Gastroesophageal sphincter (tissue), 4 donors: ENCODE measurements around the gene EPO. TPM values are rescaled to one million over a fixed set of nuclear protein-coding genes. Genes with fewer than 3 reads are reported as not detected.

Experiments used
- ATAC-seq: fragments of 150-250 bp; one replicate; pipeline ENCODE4 v1.9.1; 2016; ENCODE audit warnings: mild to moderate bottlenecking, moderate library complexity
- H3K27ac ChIP-seq, 4 donors: fragments of 200-600 bp; sonication (generic) in 3 of 4; 1 replicate in 3 of 4; 2 replicates in 1 of 4; pipeline ENCODE4 v1.5.1; 2016 to 2019
- H3K27me3 ChIP-seq: fragments of 200-600 bp; sonication (generic); one replicate; pipeline ENCODE4 v1.5.1; 2019
- H3K36me3 ChIP-seq, 2 donors: fragments of 200-600 bp; sonication (generic); one replicate each; pipeline ENCODE4 v1.5.1; 2019; ENCODE audit warnings: control low read depth in 1 of 2
- H3K4me1 ChIP-seq, 3 donors: fragments of 200-600 bp; sonication (generic); 1 replicate in 2 of 3; 2 replicates in 1 of 3; pipeline ENCODE4 v1.5.1; 2016 to 2019; ENCODE audit warnings: control low read depth in 2 of 3
- H3K4me3 ChIP-seq, 2 donors: fragments of 200-600 bp; sonication (generic); one replicate each; pipeline ENCODE4 v1.5.1; 2019; ENCODE audit warnings: mild to moderate bottlenecking in 1 of 2, moderate library complexity in 1 of 2
- H3K9me3 ChIP-seq, 3 donors: fragments of 200-600 bp; sonication (generic); one replicate each; pipeline ENCODE4 v1.5.1; 2017 to 2019; ENCODE audit warnings: control low read depth in 2 of 3
- EP300 ChIP-seq: sonication (generic); formaldehyde crosslinking; IDR thresholded peaks from one replicate; pipeline ENCODE4 v1.6.1; 2017; ENCODE audit warnings: antibody characterized with exemption, mild to moderate bottlenecking
- POLR2A ChIP-seq, 2 donors: fragments of 450-650 bp; IDR thresholded peaks; one replicate each; pipeline ENCODE4 v1.6.1; 2017; ENCODE audit warnings: antibody characterized with exemption in 2 of 2, mild to moderate bottlenecking in 2 of 2, moderate library complexity in 1 of 2
- POLR2AphosphoS5 ChIP-seq: sonication (generic); formaldehyde crosslinking; IDR thresholded peaks from one replicate; pipeline ENCODE4 v1.6.1; 2017; ENCODE audit warnings: antibody characterized with exemption
- WGBS, 2 donors: methylation state at CpG; one replicate each; pipeline ENCODE4 v1.1.5; 2018; ENCODE audit warnings: low coverage in 1 of 2; 5-methylcytosine and 5-hydroxymethylcytosine counted together
- total RNA-seq, 4 donors: library from RNA; depleted of rRNA; stranded (reverse); fragments of >200 nt; gene quantifications; one replicate each; pipeline ENCODE4 v1.1.0, GENCODE V29; 2016
- TF ChIP-seq, protein P1 (sequence below), 4 experiments: fragments of 200-600 bp in 2 of 4; fragments of 450-650 bp in 2 of 4; sonication (generic) in 1 of 4; IDR thresholded peaks; one replicate each; pipeline ENCODE4 v1.5.1; 2017 to 2019; ENCODE audit warnings: antibody characterized with exemption in 4 of 4, mild to moderate bottlenecking in 2 of 4, moderate library complexity in 2 of 4

EPO gene
- total RNA-seq, 4 donors from 2014 or later = not detected

- peaks cover 17% of the 10 kb centered on the region for H3K27me3 ChIP-seq
- H3K4me3 ChIP-seq = no peak overlapping the region
- TF ChIP-seq EP300 = no peak
- TF ChIP-seq POLR2A (IDR thresholded peaks at IDR 0.05) = no peak
- no peak for TF ChIP-seq POLR2AphosphoS5
- TF ChIP-seq, protein P1, sequence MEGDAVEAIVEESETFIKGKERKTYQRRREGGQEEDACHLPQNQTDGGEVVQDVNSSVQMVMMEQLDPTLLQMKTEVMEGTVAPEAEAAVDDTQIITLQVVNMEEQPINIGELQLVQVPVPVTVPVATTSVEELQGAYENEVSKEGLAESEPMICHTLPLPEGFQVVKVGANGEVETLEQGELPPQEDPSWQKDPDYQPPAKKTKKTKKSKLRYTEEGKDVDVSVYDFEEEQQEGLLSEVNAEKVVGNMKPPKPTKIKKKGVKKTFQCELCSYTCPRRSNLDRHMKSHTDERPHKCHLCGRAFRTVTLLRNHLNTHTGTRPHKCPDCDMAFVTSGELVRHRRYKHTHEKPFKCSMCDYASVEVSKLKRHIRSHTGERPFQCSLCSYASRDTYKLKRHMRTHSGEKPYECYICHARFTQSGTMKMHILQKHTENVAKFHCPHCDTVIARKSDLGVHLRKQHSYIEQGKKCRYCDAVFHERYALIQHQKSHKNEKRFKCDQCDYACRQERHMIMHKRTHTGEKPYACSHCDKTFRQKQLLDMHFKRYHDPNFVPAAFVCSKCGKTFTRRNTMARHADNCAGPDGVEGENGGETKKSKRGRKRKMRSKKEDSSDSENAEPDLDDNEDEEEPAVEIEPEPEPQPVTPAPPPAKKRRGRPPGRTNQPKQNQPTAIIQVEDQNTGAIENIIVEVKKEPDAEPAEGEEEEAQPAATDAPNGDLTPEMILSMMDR (IDR thresholded peaks at IDR 0.05) = no peak
- no peak for ATAC-seq
- no peak overlapping the region for H3K27ac ChIP-seq
- WGBS, 2 donors = 71 to 77% methylated on average over 5 to 8 of the region's 8 CpGs
- no peaks in the 10 kb centered on the region for H3K9me3 ChIP-seq
- no peaks in the 10 kb centered on the region for H3K36me3 ChIP-seq
- peaks cover 0 to 28% (median 0%) of the 10 kb centered on the region in 3 donors for H3K4me1 ChIP-seq
Measured at GRCh38 chr7:100728196-100728595, 7.9 kb downstream of the EPO start.

- H3K27me3 ChIP-seq = no peaks in the 10 kb centered on the region
- H3K4me3 ChIP-seq = no peak overlapping the region
- WGBS, 2 donors = no CpG with 5 or more reads among the region's 3 CpGs
- no peaks in the 10 kb centered on the region for H3K36me3 ChIP-seq
- H3K4me1 ChIP-seq = peaks cover 0 to 22% (median 0%) of the 10 kb centered on the region in 3 donors
- ATAC-seq = no peak
- H3K9me3 ChIP-seq = no peaks in the 10 kb centered on the region
- no peak for TF ChIP-seq EP300
- TF ChIP-seq POLR2A (IDR thresholded peaks at IDR 0.05) = no peak
- TF ChIP-seq, protein P1 (IDR thresholded peaks at IDR 0.05) = no peak
- TF ChIP-seq POLR2AphosphoS5 = no peak
- H3K27ac ChIP-seq = no peak overlapping the region
Measured at GRCh38 chr7:100730136-100730800, 10.0 kb downstream of the EPO start.

DNA sequence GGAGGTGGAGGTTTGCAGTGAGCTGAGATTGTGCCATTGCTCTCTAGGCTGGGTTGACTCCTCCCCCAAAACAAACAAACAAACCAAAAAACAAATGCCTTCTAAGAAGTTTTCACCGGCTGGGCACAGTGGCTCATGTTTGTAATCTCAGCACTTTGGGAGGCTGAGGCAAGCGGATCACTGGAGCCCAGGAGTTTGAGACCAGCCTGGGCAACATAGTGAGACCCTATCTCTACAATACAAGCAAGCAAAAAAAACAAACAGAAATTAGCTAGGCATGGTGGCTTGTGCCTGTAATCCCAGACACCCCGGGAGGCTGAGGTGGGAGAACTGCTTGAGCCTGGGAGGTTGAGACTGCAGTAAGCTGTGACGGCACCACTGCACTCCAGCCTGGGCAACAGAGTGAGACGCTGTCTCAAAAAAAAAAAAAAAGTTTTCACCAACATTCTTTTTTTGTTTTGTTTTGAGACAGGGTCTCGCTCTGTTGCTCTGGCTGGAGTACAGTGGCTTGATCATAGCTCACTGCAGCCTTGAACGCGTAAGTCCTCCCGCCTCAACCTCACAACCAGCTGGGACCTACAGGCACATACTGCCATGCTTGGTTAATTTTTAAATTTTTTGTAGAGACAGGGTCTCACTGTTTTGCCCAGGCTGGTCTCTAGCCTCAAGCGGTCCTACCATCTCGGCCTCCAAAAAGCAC lies 11.8 kb downstream of the EPO start:
- WGBS, 2 donors = 86 to 87% methylated on average over 7 to 11 of the region's 11 CpGs
- no peak for ATAC-seq
- no peak for TF ChIP-seq POLR2A (IDR thresholded peaks at IDR 0.05)
- TF ChIP-seq, protein P1 (IDR thresholded peaks at IDR 0.05) = no peak
- TF ChIP-seq EP300 = no peak
- no peak for TF ChIP-seq POLR2AphosphoS5

DNA sequence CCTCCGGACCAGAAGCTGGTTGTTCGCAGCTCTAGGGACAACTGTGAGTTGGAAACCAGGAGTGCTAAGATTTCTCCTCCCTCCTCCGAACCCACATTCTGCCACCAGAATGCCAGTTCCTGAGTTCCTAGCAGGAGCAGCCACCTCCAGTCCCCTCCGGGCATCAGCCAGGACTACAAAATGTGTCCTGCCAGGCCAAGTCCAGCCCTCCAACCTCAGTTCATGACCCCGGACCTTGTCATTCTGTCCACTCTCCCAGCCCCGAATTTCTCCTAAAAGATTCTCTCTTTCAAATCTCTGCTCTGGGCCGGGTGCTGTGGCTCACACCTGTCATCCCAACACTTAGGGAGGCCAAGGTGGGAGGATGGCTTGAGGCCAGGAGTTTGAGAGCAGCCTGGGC lies 15.5 kb downstream of the EPO start:
- no peak for ATAC-seq
- Histone ChIP-seq H3K9me3 (no peaks in the 10 kb centered on the region), H3K4me3 (no peak overlapping the region), H3K4me1 (no peaks in the 10 kb centered on the region), H3K27ac (no peak overlapping the region), H3K27me3 (no peaks in the 10 kb centered on the region), H3K36me3 (no peaks in the 10 kb centered on the region)
- no peak for TF ChIP-seq EP300
- TF ChIP-seq POLR2AphosphoS5 = no peak
- TF ChIP-seq, protein P1 (IDR thresholded peaks at IDR 0.05) = no peak
- no peak for TF ChIP-seq POLR2A (IDR thresholded peaks at IDR 0.05)
- WGBS, 2 donors = 85 to 86% methylated on average over 2 of the region's 7 CpGs

More for the DNA sequence above, 11.8 kb downstream of the EPO start:
- Histone ChIP-seq H3K27ac (no peak overlapping the region), H3K4me3 (no peak overlapping the region), H3K9me3 (no peaks in the 10 kb centered on the region), H3K4me1 (peaks cover 0 to 7% (median 0%) of the 10 kb centered on the region in 3 donors), H3K27me3 (no peaks in the 10 kb centered on the region), H3K36me3 (no peaks in the 10 kb centered on the region)

GRCh38 chr7:100736671-100737070 lies 16.4 kb downstream of the EPO start:
- no peak overlapping the region for H3K4me3 ChIP-seq
- no peak overlapping the region for H3K27ac ChIP-seq
- H3K4me1 ChIP-seq = no peaks in the 10 kb centered on the region
- WGBS, 2 donors = no CpG with 5 or more reads among the region's 13 CpGs
- TF ChIP-seq EP300 (no peak), POLR2AphosphoS5 (no peak), POLR2A (IDR thresholded peaks at IDR 0.05) (no peak)
- TF ChIP-seq, protein P1 (IDR thresholded peaks at IDR 0.05) = no peak
- no peaks in the 10 kb centered on the region for H3K9me3 ChIP-seq
- ATAC-seq = no peak
- H3K27me3 ChIP-seq = no peaks in the 10 kb centered on the region
- H3K36me3 ChIP-seq = no peaks in the 10 kb centered on the region
